ENCODE measurements around the gene RAC2.

GRCh38 chr22:37235897-37236607 is 8.0 kb downstream of the RAC2 start:
- TF ChIP-seq, protein P1, sequence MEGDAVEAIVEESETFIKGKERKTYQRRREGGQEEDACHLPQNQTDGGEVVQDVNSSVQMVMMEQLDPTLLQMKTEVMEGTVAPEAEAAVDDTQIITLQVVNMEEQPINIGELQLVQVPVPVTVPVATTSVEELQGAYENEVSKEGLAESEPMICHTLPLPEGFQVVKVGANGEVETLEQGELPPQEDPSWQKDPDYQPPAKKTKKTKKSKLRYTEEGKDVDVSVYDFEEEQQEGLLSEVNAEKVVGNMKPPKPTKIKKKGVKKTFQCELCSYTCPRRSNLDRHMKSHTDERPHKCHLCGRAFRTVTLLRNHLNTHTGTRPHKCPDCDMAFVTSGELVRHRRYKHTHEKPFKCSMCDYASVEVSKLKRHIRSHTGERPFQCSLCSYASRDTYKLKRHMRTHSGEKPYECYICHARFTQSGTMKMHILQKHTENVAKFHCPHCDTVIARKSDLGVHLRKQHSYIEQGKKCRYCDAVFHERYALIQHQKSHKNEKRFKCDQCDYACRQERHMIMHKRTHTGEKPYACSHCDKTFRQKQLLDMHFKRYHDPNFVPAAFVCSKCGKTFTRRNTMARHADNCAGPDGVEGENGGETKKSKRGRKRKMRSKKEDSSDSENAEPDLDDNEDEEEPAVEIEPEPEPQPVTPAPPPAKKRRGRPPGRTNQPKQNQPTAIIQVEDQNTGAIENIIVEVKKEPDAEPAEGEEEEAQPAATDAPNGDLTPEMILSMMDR (conservative IDR thresholded peaks at IDR 0.05; ENCODE audit: low read depth, low read length): no peak
- no peak for TF ChIP-seq EZH2phosphoT487 (IDR thresholded peaks at IDR 0.05; ENCODE audit: borderline replicate concordance, low read length)
